Measurements from ENCODE around the gene HOXA7.

DNA sequence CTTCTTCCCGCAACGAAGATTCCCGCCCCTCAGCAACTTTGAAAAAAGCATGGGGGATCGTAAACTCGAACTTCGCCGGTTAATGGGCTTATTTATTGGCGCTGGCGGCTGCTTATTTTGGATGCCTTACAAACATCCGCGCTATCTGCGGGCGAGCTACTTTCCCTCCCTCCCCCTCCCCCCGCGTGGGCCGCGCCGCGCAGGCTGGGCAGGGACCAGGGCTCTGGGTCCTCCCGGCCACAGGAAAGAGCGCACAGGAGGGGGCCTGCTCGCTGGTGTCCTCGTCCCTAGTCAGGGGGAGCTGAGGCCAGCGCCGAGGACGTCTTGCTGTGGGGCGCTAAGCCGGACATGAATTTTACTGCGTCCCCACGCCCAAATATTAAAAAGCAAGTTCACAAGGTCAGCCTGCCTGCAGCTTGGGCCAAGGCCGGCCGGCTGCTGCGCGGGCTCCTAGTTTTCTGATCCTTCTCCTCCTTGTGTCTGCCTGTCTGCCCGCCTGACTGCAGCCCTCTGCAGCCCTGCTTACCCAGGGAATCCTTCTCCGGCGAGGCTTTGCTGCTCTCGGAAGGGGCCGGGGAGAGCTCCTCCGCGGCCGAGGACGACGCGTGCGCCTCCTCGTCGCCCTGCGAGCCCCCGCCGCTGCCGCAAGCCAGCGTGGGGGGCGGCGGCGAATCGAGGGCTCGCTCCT lies 16.5 kb upstream of the HOXA7 start:
- TF ChIP-seq, protein P1, sequence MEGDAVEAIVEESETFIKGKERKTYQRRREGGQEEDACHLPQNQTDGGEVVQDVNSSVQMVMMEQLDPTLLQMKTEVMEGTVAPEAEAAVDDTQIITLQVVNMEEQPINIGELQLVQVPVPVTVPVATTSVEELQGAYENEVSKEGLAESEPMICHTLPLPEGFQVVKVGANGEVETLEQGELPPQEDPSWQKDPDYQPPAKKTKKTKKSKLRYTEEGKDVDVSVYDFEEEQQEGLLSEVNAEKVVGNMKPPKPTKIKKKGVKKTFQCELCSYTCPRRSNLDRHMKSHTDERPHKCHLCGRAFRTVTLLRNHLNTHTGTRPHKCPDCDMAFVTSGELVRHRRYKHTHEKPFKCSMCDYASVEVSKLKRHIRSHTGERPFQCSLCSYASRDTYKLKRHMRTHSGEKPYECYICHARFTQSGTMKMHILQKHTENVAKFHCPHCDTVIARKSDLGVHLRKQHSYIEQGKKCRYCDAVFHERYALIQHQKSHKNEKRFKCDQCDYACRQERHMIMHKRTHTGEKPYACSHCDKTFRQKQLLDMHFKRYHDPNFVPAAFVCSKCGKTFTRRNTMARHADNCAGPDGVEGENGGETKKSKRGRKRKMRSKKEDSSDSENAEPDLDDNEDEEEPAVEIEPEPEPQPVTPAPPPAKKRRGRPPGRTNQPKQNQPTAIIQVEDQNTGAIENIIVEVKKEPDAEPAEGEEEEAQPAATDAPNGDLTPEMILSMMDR (conservative IDR thresholded peaks at IDR 0.05; ENCODE audit: low read depth in 2 of 2): no peak
- TF ChIP-seq EZH2 (IDR thresholded peaks at IDR 0.05; ENCODE audit: low read depth, unreplicated experiment): peak; percentile 72
- no peak for TF ChIP-seq JUNB (IDR thresholded peaks at IDR 0.05; ENCODE audit: unreplicated experiment)
- TF ChIP-seq, protein P2, sequence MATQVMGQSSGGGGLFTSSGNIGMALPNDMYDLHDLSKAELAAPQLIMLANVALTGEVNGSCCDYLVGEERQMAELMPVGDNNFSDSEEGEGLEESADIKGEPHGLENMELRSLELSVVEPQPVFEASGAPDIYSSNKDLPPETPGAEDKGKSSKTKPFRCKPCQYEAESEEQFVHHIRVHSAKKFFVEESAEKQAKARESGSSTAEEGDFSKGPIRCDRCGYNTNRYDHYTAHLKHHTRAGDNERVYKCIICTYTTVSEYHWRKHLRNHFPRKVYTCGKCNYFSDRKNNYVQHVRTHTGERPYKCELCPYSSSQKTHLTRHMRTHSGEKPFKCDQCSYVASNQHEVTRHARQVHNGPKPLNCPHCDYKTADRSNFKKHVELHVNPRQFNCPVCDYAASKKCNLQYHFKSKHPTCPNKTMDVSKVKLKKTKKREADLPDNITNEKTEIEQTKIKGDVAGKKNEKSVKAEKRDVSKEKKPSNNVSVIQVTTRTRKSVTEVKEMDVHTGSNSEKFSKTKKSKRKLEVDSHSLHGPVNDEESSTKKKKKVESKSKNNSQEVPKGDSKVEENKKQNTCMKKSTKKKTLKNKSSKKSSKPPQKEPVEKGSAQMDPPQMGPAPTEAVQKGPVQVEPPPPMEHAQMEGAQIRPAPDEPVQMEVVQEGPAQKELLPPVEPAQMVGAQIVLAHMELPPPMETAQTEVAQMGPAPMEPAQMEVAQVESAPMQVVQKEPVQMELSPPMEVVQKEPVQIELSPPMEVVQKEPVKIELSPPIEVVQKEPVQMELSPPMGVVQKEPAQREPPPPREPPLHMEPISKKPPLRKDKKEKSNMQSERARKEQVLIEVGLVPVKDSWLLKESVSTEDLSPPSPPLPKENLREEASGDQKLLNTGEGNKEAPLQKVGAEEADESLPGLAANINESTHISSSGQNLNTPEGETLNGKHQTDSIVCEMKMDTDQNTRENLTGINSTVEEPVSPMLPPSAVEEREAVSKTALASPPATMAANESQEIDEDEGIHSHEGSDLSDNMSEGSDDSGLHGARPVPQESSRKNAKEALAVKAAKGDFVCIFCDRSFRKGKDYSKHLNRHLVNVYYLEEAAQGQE (IDR thresholded peaks at IDR 0.05; ENCODE audit: unreplicated experiment): no peak
- TF ChIP-seq EZH2phosphoT487 (IDR thresholded peaks at IDR 0.05; ENCODE audit: unreplicated experiment): no peak

Data from GM23338 (cell line).